K562 (cell line): ENCODE results near the gene IFI16.

Experiments used
- CTCF ChIP-seq, 3 experiments: IDR thresholded peaks in 2 of 3; conservative IDR thresholded peaks in 1 of 3; 2 replicates each; pipeline ENCODE4 v1.5.1; 2011 to 2012; ENCODE audit warnings: low read length in 3 of 3, mild to moderate bottlenecking in 3 of 3, control low read depth in 2 of 3, improper control_type of control experiment in 1 of 3, inconsistent platforms in 1 of 3, low read depth in 1 of 3, mixed read lengths in 1 of 3, moderate library complexity in 1 of 3; ENCODE audit not compliant: insufficient read depth in 2 of 3
- DNMT1 ChIP-seq: fragments of 450-650 bp; IDR thresholded peaks from 2 replicates; pipeline ENCODE4 v1.6.1; 2016; ENCODE audit warnings: antibody characterized with exemption, mild to moderate bottlenecking
- HMGXB4 ChIP-seq: sonication (generic); formaldehyde crosslinking; IDR thresholded peaks from 2 replicates; pipeline ENCODE4 v1.8.1; 2023; ENCODE audit warnings: mild to moderate bottlenecking, missing genetic modification reagents
- JUN ChIP-seq, 2 experiments: sonication (generic) in 1 of 2; formaldehyde crosslinking in 1 of 2; IDR thresholded peaks; 2 replicates each; pipeline versions ENCODE4 v1.6.1 to v1.8.0; 2012 to 2022; ENCODE audit warnings: borderline replicate concordance in 2 of 2, mild to moderate bottlenecking in 2 of 2, improper control_type of control experiment in 1 of 2, low read depth in 1 of 2, low read length in 1 of 2, missing genetic modification reagents in 1 of 2
- POLR2AphosphoS5 ChIP-seq: IDR thresholded peaks from 2 replicates; pipeline ENCODE4 v1.6.1; 2011; ENCODE audit warnings: mild to moderate bottlenecking, low read depth, low read length, moderate library complexity; ENCODE audit not compliant: control insufficient read depth, insufficient read depth
- REST ChIP-seq, 2 experiments: fragments of 450-650 bp; formaldehyde crosslinking in 1 of 2; IDR thresholded peaks; 2 replicates each; pipeline versions ENCODE4 v1.4.0 to v1.6.1; 2014 to 2020; ENCODE audit warnings: mild to moderate bottlenecking in 2 of 2, borderline replicate concordance in 1 of 2, low read depth in 1 of 2
- TAF1 ChIP-seq: IDR thresholded peaks from 2 replicates; pipeline ENCODE4 v1.6.1; 2011; ENCODE audit warnings: mild to moderate bottlenecking, low read length, moderate library complexity; ENCODE audit not compliant: insufficient read depth, control insufficient read depth, severe bottlenecking; ENCODE audit errors: extremely low read depth
- ZC3H4 ChIP-seq: sonication (generic); formaldehyde crosslinking; IDR thresholded peaks from 2 replicates; pipeline ENCODE4 v1.9.0; 2021; ENCODE audit warnings: missing genetic modification reagents, borderline replicate concordance
- ZNF280B ChIP-seq: fragments of 250-450 bp; sonication (Bioruptor Pico); IDR thresholded peaks from 2 replicates; pipeline ENCODE4 v1.5.1; 2021; ENCODE audit warnings: mild to moderate bottlenecking
- ZNF311 ChIP-seq: fragments of 250-450 bp; sonication (Bioruptor Pico); IDR thresholded peaks from 2 replicates; pipeline ENCODE4 v1.4.0; 2020; ENCODE audit warnings: mild to moderate bottlenecking, moderate library complexity

- TF ChIP-seq ZNF311 (CRISPR knock-in tag), result no peak
- no peak for TF ChIP-seq DNMT1
- no peak for TF ChIP-seq REST (IDR thresholded peaks at IDR 0.05; ENCODE audit: borderline replicate concordance)
- TF ChIP-seq REST (CRISPR knock-in tag; IDR thresholded peaks at IDR 0.05; ENCODE audit: low read depth), result no peak
- TF ChIP-seq CTCF (IDR thresholded peaks at IDR 0.05 in 2 of 3, conservative IDR thresholded peaks at IDR 0.05 in 1 of 3; ENCODE audit: insufficient read depth in 2 of 3, low read depth in 1 of 3, low read length in 3 of 3), result no peak
- no peak for TF ChIP-seq ZNF280B (CRISPR knock-in tag)
- TF ChIP-seq JUN (IDR thresholded peaks at IDR 0.05; ENCODE audit: borderline replicate concordance, low read depth, low read length), result no peak
- TF ChIP-seq JUN (CRISPR knock-in tag; IDR thresholded peaks at IDR 0.05; ENCODE audit: borderline replicate concordance), result no peak
- no peak for TF ChIP-seq ZC3H4 (CRISPR knock-in tag)
- no peak for TF ChIP-seq POLR2AphosphoS5
- TF ChIP-seq HMGXB4, result no peak
- no peak for TF ChIP-seq TAF1
Observed at GRCh38 chr1:159091607-159092031, 81.9 kb downstream of the IFI16 start.
